SK-N-SH treated with all-trans-retinoic acid at 6 μM for 48 hours (cell line): ENCODE measurements around the gene CDX1.

Source experiments
- ATAC-seq: fragments of 200-7000 bp; cut with Tn5 transposase; 3 replicates; pipeline ENCODE4 v1.9.1; 2020; ENCODE audit warnings: mild to moderate bottlenecking, moderate library complexity
- ARNTL ChIP-seq: fragments of 450-650 bp; formaldehyde crosslinking; IDR thresholded peaks from 2 replicates; pipeline ENCODE4 v1.5.0; 2020; ENCODE audit warnings: low read depth, mild to moderate bottlenecking, moderate library complexity, borderline replicate concordance
- BACH2 ChIP-seq: fragments of 250-450 bp; sonication (Bioruptor Pico); IDR thresholded peaks from 2 replicates; pipeline ENCODE4 v1.9.0; 2021; ENCODE audit warnings: mild to moderate bottlenecking, borderline replicate concordance
- CSDC2 ChIP-seq: fragments of 250-450 bp; sonication (Bioruptor Pico); IDR thresholded peaks from 2 replicates; pipeline ENCODE4 v1.5.0; 2020; ENCODE audit warnings: mild to moderate bottlenecking, moderate library complexity
- GLIS3 ChIP-seq: fragments of 250-450 bp; sonication (Bioruptor Pico); IDR thresholded peaks from 2 replicates; pipeline ENCODE4 v1.5.0; 2020; ENCODE audit warnings: mild to moderate bottlenecking, moderate library complexity
- ISL1 ChIP-seq: fragments of 250-450 bp; sonication (Bioruptor Pico); IDR thresholded peaks from 2 replicates; pipeline ENCODE4 v2.1.2; 2022; ENCODE audit warnings: mild to moderate bottlenecking, moderate library complexity
- PATZ1 ChIP-seq: fragments of 250-450 bp; sonication (Bioruptor Pico); IDR thresholded peaks from 2 replicates; pipeline ENCODE4 v1.8.0; 2020; ENCODE audit warnings: mild to moderate bottlenecking, moderate library complexity, borderline replicate concordance
- PPARA ChIP-seq: fragments of 250-450 bp; sonication (Bioruptor Pico); IDR thresholded peaks from 2 replicates; pipeline ENCODE4 v1.5.0; 2020; ENCODE audit warnings: mild to moderate bottlenecking, borderline replicate concordance
- RARB ChIP-seq: fragments of 250-450 bp; sonication (Bioruptor Pico); IDR thresholded peaks from 2 replicates; pipeline ENCODE4 v1.8.0; 2021; ENCODE audit warnings: mild to moderate bottlenecking, moderate library complexity
- SNAI2 ChIP-seq: fragments of 250-450 bp; sonication (Bioruptor Pico); IDR thresholded peaks from 2 replicates; pipeline ENCODE4 v1.5.0; 2020; ENCODE audit warnings: mild to moderate bottlenecking, moderate library complexity
- ZC3H10 ChIP-seq: fragments of 250-450 bp; sonication (Bioruptor Pico); IDR thresholded peaks from 2 replicates; pipeline ENCODE4 v1.5.1; 2021; ENCODE audit warnings: mild to moderate bottlenecking, moderate library complexity
- ZFP3 ChIP-seq: fragments of 250-450 bp; sonication (Bioruptor Pico); IDR thresholded peaks from 2 replicates; pipeline ENCODE4 v1.5.0; 2020; ENCODE audit warnings: mild to moderate bottlenecking, moderate library complexity
- ZFP30 ChIP-seq: fragments of 450-650 bp; formaldehyde crosslinking; IDR thresholded peaks from 2 replicates; pipeline ENCODE4 v1.5.0; 2022; ENCODE audit warnings: mild to moderate bottlenecking, moderate library complexity
- ZNF70 ChIP-seq: fragments of 450-650 bp; formaldehyde crosslinking; IDR thresholded peaks from 2 replicates; pipeline ENCODE4 v1.5.0; 2020; ENCODE audit warnings: mild to moderate bottlenecking, moderate library complexity
- ZNF8 ChIP-seq: fragments of 450-650 bp; formaldehyde crosslinking; IDR thresholded peaks from 2 replicates; pipeline ENCODE4 v1.5.0; 2020; ENCODE audit warnings: mild to moderate bottlenecking, moderate library complexity
- TF ChIP-seq, protein P1 (sequence below): fragments of 250-450 bp; sonication (Bioruptor Pico); IDR thresholded peaks from 2 replicates; pipeline ENCODE4 v1.5.1; 2020; ENCODE audit warnings: low read depth, mild to moderate bottlenecking, moderate library complexity
- TF ChIP-seq, protein P2 (sequence below): fragments of 250-450 bp; sonication (Bioruptor Pico); IDR thresholded peaks from 2 replicates; pipeline ENCODE4 v1.8.0; 2021; ENCODE audit warnings: low read depth, mild to moderate bottlenecking, moderate library complexity, borderline replicate concordance
- TF ChIP-seq, protein P3 (sequence below): fragments of 250-450 bp; sonication (Bioruptor Pico); IDR thresholded peaks from 2 replicates; pipeline ENCODE4 v1.5.1; 2021; ENCODE audit warnings: mild to moderate bottlenecking, moderate library complexity
- TF ChIP-seq, protein P4 (sequence below): fragments of 250-450 bp; sonication (Bioruptor Pico); IDR thresholded peaks from 2 replicates; pipeline ENCODE4 v1.5.0; 2020; ENCODE audit warnings: mild to moderate bottlenecking, moderate library complexity

The CDX1 gene

DNA sequence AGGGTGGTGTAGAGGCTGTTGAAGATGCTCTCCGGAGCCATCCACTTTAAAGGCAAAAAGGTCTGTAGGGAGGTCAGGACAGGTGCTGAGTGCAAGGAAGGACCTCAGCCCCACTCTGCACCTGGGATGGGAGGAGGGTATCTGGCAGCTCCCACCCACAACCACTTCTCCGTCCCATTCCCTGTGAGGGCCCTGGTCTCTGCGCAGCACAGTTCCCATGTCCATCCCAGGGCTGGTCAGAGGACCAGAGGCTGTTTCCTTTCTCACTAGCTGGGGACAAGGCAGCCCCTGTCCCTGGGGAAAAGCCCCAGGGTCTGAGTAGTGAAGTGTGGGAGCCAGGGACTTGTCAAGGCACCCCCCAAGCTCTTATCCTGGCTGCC is 46.5 kb upstream of the CDX1 start:
- TF ChIP-seq PATZ1 (CRISPR knock-in tag) (no peak), SNAI2 (CRISPR knock-in tag) (no peak), BACH2 (CRISPR knock-in tag) (no peak), PPARA (CRISPR knock-in tag) (no peak), RARB (CRISPR knock-in tag) (no peak), ARNTL (CRISPR knock-in tag) (no peak), ZFP3 (CRISPR knock-in tag) (no peak), ISL1 (CRISPR knock-in tag) (no peak), ZNF8 (CRISPR knock-in tag) (no peak), CSDC2 (CRISPR knock-in tag) (no peak), ZC3H10 (no peak), GLIS3 (CRISPR knock-in tag) (no peak), ZNF70 (no peak)
- TF ChIP-seq, protein P1, sequence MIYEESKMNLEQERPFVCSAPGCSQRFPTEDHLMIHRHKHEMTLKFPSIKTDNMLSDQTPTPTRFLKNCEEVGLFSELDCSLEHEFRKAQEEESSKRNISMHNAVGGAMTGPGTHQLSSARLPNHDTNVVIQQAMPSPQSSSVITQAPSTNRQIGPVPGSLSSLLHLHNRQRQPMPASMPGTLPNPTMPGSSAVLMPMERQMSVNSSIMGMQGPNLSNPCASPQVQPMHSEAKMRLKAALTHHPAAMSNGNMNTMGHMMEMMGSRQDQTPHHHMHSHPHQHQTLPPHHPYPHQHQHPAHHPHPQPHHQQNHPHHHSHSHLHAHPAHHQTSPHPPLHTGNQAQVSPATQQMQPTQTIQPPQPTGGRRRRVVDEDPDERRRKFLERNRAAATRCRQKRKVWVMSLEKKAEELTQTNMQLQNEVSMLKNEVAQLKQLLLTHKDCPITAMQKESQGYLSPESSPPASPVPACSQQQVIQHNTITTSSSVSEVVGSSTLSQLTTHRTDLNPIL (CRISPR knock-in tag) = no peak
- TF ChIP-seq, protein P2, sequence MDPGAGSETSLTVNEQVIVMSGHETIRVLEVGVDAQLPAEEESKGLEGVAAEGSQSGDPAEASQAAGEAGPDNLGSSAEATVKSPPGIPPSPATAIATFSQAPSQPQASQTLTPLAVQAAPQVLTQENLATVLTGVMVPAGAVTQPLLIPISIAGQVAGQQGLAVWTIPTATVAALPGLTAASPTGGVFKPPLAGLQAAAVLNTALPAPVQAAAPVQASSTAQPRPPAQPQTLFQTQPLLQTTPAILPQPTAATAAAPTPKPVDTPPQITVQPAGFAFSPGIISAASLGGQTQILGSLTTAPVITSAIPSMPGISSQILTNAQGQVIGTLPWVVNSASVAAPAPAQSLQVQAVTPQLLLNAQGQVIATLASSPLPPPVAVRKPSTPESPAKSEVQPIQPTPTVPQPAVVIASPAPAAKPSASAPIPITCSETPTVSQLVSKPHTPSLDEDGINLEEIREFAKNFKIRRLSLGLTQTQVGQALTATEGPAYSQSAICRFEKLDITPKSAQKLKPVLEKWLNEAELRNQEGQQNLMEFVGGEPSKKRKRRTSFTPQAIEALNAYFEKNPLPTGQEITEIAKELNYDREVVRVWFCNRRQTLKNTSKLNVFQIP (CRISPR knock-in tag) = no peak
- TF ChIP-seq, protein P3, sequence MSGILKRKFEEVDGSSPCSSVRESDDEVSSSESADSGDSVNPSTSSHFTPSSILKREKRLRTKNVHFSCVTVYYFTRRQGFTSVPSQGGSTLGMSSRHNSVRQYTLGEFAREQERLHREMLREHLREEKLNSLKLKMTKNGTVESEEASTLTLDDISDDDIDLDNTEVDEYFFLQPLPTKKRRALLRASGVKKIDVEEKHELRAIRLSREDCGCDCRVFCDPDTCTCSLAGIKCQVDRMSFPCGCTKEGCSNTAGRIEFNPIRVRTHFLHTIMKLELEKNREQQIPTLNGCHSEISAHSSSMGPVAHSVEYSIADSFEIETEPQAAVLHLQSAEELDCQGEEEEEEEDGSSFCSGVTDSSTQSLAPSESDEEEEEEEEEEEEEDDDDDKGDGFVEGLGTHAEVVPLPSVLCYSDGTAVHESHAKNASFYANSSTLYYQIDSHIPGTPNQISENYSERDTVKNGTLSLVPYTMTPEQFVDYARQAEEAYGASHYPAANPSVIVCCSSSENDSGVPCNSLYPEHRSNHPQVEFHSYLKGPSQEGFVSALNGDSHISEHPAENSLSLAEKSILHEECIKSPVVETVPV (CRISPR knock-in tag) = no peak
- TF ChIP-seq, protein P4, sequence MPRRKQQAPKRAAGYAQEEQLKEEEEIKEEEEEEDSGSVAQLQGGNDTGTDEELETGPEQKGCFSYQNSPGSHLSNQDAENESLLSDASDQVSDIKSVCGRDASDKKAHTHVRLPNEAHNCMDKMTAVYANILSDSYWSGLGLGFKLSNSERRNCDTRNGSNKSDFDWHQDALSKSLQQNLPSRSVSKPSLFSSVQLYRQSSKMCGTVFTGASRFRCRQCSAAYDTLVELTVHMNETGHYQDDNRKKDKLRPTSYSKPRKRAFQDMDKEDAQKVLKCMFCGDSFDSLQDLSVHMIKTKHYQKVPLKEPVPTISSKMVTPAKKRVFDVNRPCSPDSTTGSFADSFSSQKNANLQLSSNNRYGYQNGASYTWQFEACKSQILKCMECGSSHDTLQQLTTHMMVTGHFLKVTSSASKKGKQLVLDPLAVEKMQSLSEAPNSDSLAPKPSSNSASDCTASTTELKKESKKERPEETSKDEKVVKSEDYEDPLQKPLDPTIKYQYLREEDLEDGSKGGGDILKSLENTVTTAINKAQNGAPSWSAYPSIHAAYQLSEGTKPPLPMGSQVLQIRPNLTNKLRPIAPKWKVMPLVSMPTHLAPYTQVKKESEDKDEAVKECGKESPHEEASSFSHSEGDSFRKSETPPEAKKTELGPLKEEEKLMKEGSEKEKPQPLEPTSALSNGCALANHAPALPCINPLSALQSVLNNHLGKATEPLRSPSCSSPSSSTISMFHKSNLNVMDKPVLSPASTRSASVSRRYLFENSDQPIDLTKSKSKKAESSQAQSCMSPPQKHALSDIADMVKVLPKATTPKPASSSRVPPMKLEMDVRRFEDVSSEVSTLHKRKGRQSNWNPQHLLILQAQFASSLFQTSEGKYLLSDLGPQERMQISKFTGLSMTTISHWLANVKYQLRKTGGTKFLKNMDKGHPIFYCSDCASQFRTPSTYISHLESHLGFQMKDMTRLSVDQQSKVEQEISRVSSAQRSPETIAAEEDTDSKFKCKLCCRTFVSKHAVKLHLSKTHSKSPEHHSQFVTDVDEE = no peak
- ATAC-seq = no peak

- ATAC-seq = no peak
- TF ChIP-seq, protein P1 (CRISPR knock-in tag) = no peak
- TF ChIP-seq ZFP30 (CRISPR knock-in tag) (no peak), RARB (CRISPR knock-in tag) (no peak), ZNF8 (CRISPR knock-in tag) (no peak), BACH2 (CRISPR knock-in tag) (no peak)
- TF ChIP-seq, all 23 proteins: peak for 0
Measured at GRCh38 chr5:150120617-150121447, 45.7 kb upstream of the CDX1 start.
